Gastrocnemius medialis (tissue), 4 donors: ENCODE measurements around the gene PAQR6. TPM values are rescaled to one million over a fixed set of nuclear protein-coding genes. Genes with fewer than 3 reads are reported as not detected.
"Not testable (repeated sequence)": the region's sequence is repeated elsewhere in the genome, so short reads cannot be mapped to it uniquely, and the experiment has no call there.

Source experiments
- ATAC-seq, 2 donors: fragments of 150-250 bp; one replicate each; pipeline ENCODE4 v1.9.1; 2016
- DNase-seq, 2 donors: peaks; one replicate each; pipeline ENCODE4 v3.0.0-alpha.2; 2019
- H3K27ac ChIP-seq, 4 donors: fragments of 200-600 bp; sonication (generic); 1 replicate in 1 of 4; 2 replicates in 3 of 4; pipeline ENCODE4 v1.5.1; 2016 to 2018; ENCODE audit warnings: mild to moderate bottlenecking in 2 of 4, moderate library complexity in 1 of 4
- H3K27me3 ChIP-seq, 3 donors: fragments of 200-600 bp; sonication (generic) in 2 of 3; 1 replicate in 1 of 3; 2 replicates in 2 of 3; pipeline versions ENCODE4 v1.5.1 to v1.6.0; 2016 to 2019; ENCODE audit warnings: mild to moderate bottlenecking in 1 of 3, moderate library complexity in 1 of 3
- H3K36me3 ChIP-seq, 2 donors: fragments of 200-600 bp; sonication (generic) in 1 of 2; one replicate each; pipeline ENCODE4 v1.5.1; 2017 to 2018
- H3K4me1 ChIP-seq, 2 donors: fragments of 200-600 bp; sonication (generic) in 1 of 2; one replicate each; pipeline ENCODE4 v1.5.1; 2016 to 2017; ENCODE audit warnings: mild to moderate bottlenecking in 2 of 2
- H3K4me3 ChIP-seq, 4 donors: fragments of 200-600 bp; sonication (generic) in 3 of 4; 1 replicate in 1 of 4; 2 replicates in 3 of 4; pipeline ENCODE4 v1.5.1; 2016 to 2019; ENCODE audit warnings: mild to moderate bottlenecking in 2 of 4
- H3K9me3 ChIP-seq, 3 donors: fragments of 200-600 bp; sonication (generic) in 2 of 3; 1 replicate in 1 of 3; 2 replicates in 2 of 3; pipeline ENCODE4 v1.5.1; 2016 to 2019
- POLR2A ChIP-seq, 2 donors: fragments of 450-650 bp; IDR thresholded peaks; one replicate each; pipeline ENCODE4 v1.6.1; 2017; ENCODE audit warnings: antibody characterized with exemption in 2 of 2, mild to moderate bottlenecking in 2 of 2, moderate library complexity in 2 of 2
- in situ Hi-C, 4 donors: fragments of 200-750 bp; cut with MboI; loops; one replicate each; pipeline versions ENCODE4 v1.15.0 to v1.8.0; 2017; ENCODE audit warnings: low sequenced_read_pairs in 4 of 4
- intact Hi-C: fragments of 100-400 bp; cut with DNase I; formaldehyde crosslinking; loops from one replicate; pipeline ENCODE4 v1.15.1; 2023; ENCODE audit warnings: low total_unique reads
- total RNA-seq, 4 donors: library from RNA; depleted of rRNA; stranded (reverse); fragments of >200 nt; gene quantifications; one replicate each; pipeline versions ENCODE4 v1.1.0 to v1.2.3, GENCODE V29; 2016
- TF ChIP-seq, protein P1 (sequence below), 5 experiments: fragments of 450-650 bp in 3 of 5; fragments of 200-600 bp in 2 of 5; sonication (generic) in 2 of 5; IDR thresholded peaks in 4 of 5; conservative IDR thresholded peaks in 1 of 5; 1 replicate in 4 of 5; 2 replicates in 1 of 5; pipeline ENCODE4 v1.5.1; 2016 to 2019; ENCODE audit warnings: antibody characterized with exemption in 5 of 5, mild to moderate bottlenecking in 3 of 5, moderate library complexity in 3 of 5

The PAQR6 gene
- total RNA-seq, 4 donors from 2014 or later = 0.16 to 0.46 TPM; not detected in 2

DNA sequence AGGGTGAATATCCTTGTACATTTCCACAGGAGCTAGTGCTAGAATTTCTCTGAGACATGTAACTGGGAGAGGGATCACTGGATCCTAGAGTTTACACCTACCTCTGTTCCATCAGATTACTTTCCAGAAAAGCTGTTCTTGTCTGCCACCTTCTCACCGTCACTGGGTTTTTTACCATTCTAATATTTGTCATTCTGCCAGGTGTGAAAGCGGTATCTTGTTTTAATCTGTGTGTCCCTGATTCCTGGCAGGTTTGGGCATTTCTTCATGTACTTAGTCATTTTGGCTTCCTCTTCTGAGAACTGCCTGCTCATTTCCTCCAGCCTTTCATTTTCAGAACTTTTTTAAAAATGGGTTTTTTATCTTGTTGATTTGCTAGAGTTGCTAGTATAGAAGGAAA lies 30.0 kb downstream of the PAQR6 start:
- Histone ChIP-seq H3K4me1 (peaks cover 18 to 19% of the 10 kb centered on the region in 2 donors), H3K4me3 (no peak overlapping the region), H3K27me3 (no peaks in the 10 kb centered on the region), H3K9me3 (no peaks in the 10 kb centered on the region), H3K27ac (peak overlapping the region; percentile 1 to 66 (median 16)), H3K36me3 (peaks cover 0 to 21% of the 10 kb centered on the region in 2 donors)
- no peak for DNase-seq
- no peak for ATAC-seq
- in situ Hi-C loops (no loop called here), intact Hi-C loops (no loop called here)
- TF ChIP-seq, protein P1, sequence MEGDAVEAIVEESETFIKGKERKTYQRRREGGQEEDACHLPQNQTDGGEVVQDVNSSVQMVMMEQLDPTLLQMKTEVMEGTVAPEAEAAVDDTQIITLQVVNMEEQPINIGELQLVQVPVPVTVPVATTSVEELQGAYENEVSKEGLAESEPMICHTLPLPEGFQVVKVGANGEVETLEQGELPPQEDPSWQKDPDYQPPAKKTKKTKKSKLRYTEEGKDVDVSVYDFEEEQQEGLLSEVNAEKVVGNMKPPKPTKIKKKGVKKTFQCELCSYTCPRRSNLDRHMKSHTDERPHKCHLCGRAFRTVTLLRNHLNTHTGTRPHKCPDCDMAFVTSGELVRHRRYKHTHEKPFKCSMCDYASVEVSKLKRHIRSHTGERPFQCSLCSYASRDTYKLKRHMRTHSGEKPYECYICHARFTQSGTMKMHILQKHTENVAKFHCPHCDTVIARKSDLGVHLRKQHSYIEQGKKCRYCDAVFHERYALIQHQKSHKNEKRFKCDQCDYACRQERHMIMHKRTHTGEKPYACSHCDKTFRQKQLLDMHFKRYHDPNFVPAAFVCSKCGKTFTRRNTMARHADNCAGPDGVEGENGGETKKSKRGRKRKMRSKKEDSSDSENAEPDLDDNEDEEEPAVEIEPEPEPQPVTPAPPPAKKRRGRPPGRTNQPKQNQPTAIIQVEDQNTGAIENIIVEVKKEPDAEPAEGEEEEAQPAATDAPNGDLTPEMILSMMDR (IDR thresholded peaks at IDR 0.05 in 4 of 5, conservative IDR thresholded peaks at IDR 0.05 in 1 of 5) = no peak
- no peak for TF ChIP-seq POLR2A (IDR thresholded peaks at IDR 0.05)

DNA sequence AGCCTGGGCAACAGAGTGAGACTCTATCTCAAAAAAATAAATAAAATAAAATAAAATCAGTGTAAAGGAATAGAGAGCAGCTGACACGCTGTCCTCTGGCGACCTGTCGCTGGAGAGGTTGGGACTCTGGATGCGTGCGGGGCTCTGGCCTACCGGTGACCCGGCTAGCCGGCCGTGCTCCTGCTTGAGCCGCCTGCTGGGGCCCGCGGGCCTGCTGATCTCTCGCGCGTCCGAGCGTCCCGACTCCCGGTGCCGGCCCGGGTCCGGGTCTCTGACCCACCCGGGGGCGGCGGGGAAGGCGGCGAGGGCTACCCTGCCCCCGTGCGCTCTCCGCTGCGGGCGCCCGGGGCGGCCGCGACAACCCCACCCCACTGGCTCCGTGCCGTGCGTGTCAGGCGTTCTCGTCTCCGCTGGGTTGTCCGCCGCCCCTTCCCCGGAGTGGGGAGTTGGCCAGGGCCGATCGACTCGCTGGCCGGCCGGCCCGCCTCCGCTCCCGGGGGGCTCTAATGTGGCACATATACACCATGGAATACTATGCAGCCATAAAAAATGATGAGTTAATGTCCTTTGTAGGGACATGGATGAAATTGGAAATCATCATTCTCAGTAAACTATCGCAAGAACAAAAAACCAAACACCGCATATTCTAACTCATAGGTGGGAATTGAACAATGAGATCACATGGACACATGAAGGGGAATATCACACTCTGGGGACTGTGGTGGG lies 31.3 kb downstream of the PAQR6 start:
- intact Hi-C loops, H3K4me3 ChIP-seq, H3K9me3 ChIP-seq, H3K27ac ChIP-seq, in situ Hi-C loops, H3K27me3 ChIP-seq, DNase-seq, H3K36me3 ChIP-seq, ATAC-seq: not testable (repeated sequence)
- peaks cover 24 to 25% of the 10 kb centered on the region in 2 donors for H3K4me1 ChIP-seq

DNA sequence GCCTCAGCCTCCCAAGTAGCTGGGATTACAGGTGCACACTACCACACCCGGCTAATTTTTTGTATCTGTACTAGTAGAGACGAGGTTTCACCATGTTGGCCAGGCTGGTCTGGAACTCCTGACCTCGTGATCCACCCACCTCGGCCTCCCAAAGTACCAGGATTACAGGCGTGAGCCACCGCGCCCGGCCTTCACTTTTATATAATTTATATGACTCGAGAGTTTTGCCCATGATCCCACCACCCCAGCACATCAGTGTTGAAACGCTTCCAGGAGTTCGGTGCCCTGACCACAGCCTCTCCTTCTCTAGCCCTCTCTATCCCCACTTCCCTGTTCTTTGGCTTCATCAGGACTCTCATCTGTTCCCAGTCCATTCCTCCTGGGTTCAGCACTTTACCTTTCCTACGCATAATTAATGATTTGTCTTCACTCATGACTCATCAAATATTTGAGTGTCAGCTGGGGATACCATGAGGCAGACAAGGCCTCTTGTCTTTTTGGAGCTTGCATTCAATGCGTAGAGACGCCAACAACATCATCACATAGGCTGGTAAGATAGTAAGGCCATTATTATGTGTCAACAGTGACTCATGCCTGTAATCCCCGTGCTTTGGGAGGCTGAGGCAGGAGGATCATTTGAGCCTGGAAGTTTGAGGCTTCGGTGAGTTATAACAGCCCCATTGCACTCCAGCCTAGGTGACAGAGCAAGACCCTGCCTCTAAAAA lies 33.7 kb downstream of the PAQR6 start:
- peak overlapping the region; percentile 70 to 92 (median 74) for H3K4me3 ChIP-seq
- peaks cover 24 to 25% of the 10 kb centered on the region in 2 donors for H3K4me1 ChIP-seq
- peak overlapping the region; percentile 91 to 99 (median 95) for H3K27ac ChIP-seq
- no peak for ATAC-seq
- H3K9me3 ChIP-seq = no peaks in the 10 kb centered on the region
- intact Hi-C loops = loop anchor here (5.0 kb wide), 2 partner anchors 67 to 117 kb away; no protein-coding TSS in a partner anchor
- H3K36me3 ChIP-seq = peaks cover 0 to 12% of the 10 kb centered on the region in 2 donors
- no peak for DNase-seq
- H3K27me3 ChIP-seq = no peaks in the 10 kb centered on the region
- TF ChIP-seq POLR2A (IDR thresholded peaks at IDR 0.05) = no peak
- TF ChIP-seq, protein P1 (IDR thresholded peaks at IDR 0.05 in 4 of 5, conservative IDR thresholded peaks at IDR 0.05 in 1 of 5) = no peak
- in situ Hi-C loops = no loop called here

DNA sequence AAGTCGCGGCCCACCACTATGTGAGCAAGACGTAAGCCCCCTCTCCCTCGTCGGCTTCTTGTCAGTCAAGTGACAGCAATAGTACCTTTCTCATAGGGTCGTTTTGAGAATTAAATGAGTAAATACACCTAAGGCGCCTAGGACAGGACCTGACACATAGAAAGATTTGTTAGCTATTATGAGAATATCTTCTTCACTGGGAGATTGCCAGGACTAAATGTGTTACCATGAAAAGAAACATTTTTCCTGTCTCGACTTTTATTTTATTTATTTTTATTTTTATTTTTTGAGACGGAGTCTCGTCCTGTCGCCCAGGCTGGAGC lies 34.3 kb downstream of the PAQR6 start:
- TF ChIP-seq, protein P1 (IDR thresholded peaks at IDR 0.05 in 4 of 5, conservative IDR thresholded peaks at IDR 0.05 in 1 of 5) = no peak
- TF ChIP-seq POLR2A (IDR thresholded peaks at IDR 0.05) = no peak
- in situ Hi-C loops = no loop called here
- intact Hi-C loops = loop anchor here (2.0 to 5.0 kb wide), 5 partner anchors 19 to 116 kb away; partner anchors contain the start of genes SLC25A44 and SMG5
- no peak for DNase-seq
- Histone ChIP-seq H3K4me3 (peak overlapping the region; percentile 70 to 92 (median 74)), H3K27ac (peak overlapping the region; percentile 91 to 99 (median 95)), H3K9me3 (no peaks in the 10 kb centered on the region), H3K27me3 (no peaks in the 10 kb centered on the region), H3K4me1 (peaks cover 24 to 25% of the 10 kb centered on the region in 2 donors), H3K36me3 (peaks cover 0 to 12% of the 10 kb centered on the region in 2 donors)
- ATAC-seq = no peak
